ENCODE results near the gene TIPRL.

- TF ChIP-seq, protein P1, sequence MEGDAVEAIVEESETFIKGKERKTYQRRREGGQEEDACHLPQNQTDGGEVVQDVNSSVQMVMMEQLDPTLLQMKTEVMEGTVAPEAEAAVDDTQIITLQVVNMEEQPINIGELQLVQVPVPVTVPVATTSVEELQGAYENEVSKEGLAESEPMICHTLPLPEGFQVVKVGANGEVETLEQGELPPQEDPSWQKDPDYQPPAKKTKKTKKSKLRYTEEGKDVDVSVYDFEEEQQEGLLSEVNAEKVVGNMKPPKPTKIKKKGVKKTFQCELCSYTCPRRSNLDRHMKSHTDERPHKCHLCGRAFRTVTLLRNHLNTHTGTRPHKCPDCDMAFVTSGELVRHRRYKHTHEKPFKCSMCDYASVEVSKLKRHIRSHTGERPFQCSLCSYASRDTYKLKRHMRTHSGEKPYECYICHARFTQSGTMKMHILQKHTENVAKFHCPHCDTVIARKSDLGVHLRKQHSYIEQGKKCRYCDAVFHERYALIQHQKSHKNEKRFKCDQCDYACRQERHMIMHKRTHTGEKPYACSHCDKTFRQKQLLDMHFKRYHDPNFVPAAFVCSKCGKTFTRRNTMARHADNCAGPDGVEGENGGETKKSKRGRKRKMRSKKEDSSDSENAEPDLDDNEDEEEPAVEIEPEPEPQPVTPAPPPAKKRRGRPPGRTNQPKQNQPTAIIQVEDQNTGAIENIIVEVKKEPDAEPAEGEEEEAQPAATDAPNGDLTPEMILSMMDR (IDR thresholded peaks at IDR 0.05), result no peak
- TF ChIP-seq POLR2A (IDR thresholded peaks at IDR 0.05), result no peak
These were observed 6.4 kb upstream of the TIPRL start for GRCh38 chr1:168172250-168172915.

Data from esophagus squamous epithelium (tissue), 4 donors.